Karpas-422 (cell line): ENCODE results near the gene MRFAP1L1. TPM values are rescaled to one million over a fixed set of nuclear protein-coding genes. Genes with fewer than 3 reads are reported as not detected.
"Not testable (repeated sequence)": the region's sequence is repeated elsewhere in the genome, so short reads cannot be mapped to it uniquely, and the experiment has no call there.

Experiments
- DNase-seq: peaks from one replicate; pipeline ENCODE4 v3.0.0-alpha.2; 2015
- H2AFZ ChIP-seq: fragments of 200-600 bp; sonication (generic); 2 replicates; pipeline ENCODE4 v1.6.1; 2014; ENCODE audit warnings: antibody characterized with exemption, low read length, mixed read lengths
- H3K27ac ChIP-seq: fragments of 200-600 bp; sonication (generic); 2 replicates; pipeline ENCODE4 v1.5.1; 2014; ENCODE audit warnings: mild to moderate bottlenecking, low read length, moderate library complexity
- H3K27me3 ChIP-seq: fragments of 200-600 bp; sonication (generic); 2 replicates; pipeline ENCODE4 v1.6.1; 2014; ENCODE audit warnings: low read length, mixed read lengths
- H3K36me3 ChIP-seq: fragments of 200-600 bp; sonication (generic); 2 replicates; pipeline ENCODE4 v1.6.1; 2014; ENCODE audit warnings: low read length, mixed read lengths; ENCODE audit not compliant: insufficient read depth
- H3K4me1 ChIP-seq: fragments of 200-600 bp; sonication (generic); 2 replicates; pipeline ENCODE4 v1.6.1; 2014; ENCODE audit warnings: mild to moderate bottlenecking, low read length, mixed read lengths
- H3K4me2 ChIP-seq: fragments of 200-600 bp; sonication (generic); 2 replicates; pipeline ENCODE4 v1.6.1; 2014; ENCODE audit warnings: low read length, low read depth, mild to moderate bottlenecking; ENCODE audit not compliant: poor library complexity, severe bottlenecking
- H3K4me3 ChIP-seq: fragments of 200-600 bp; sonication (generic); 2 replicates; pipeline ENCODE4 v1.5.1; 2014; ENCODE audit warnings: mild to moderate bottlenecking, antibody characterized with exemption, low read length, mixed read lengths
- H3K79me2 ChIP-seq: fragments of 200-600 bp; sonication (generic); 2 replicates; pipeline ENCODE4 v1.6.1; 2014; ENCODE audit warnings: mild to moderate bottlenecking, low read length, mixed read lengths
- H3K9ac ChIP-seq: fragments of 200-600 bp; sonication (generic); 2 replicates; pipeline ENCODE4 v1.6.0; 2014; ENCODE audit warnings: low read length
- H3K9me2 ChIP-seq: fragments of 200-600 bp; sonication (generic), shearing (Covaris generic); replicated peaks from 2 replicates; pipeline ENCODE4 v1.6.0; 2014; ENCODE audit warnings: mild to moderate bottlenecking, low read length, moderate library complexity; ENCODE audit not compliant: insufficient read depth
- H3K9me3 ChIP-seq: fragments of 300-700, 200-600 bp; sonication (generic); 2 replicates; pipeline ENCODE4 v1.6.1; 2014; ENCODE audit warnings: low read length, mixed read lengths
- H4K20me1 ChIP-seq: fragments of 200-600 bp; sonication (generic); 2 replicates; pipeline ENCODE4 v1.6.1; 2014; ENCODE audit warnings: mild to moderate bottlenecking, antibody characterized with exemption, low read length, low read depth; ENCODE audit not compliant: insufficient read depth
- total RNA-seq: library from RNA; depleted of rRNA; stranded (reverse); fragments of >200 nt; shearing (Covaris generic); gene quantifications from 2 replicates; pipeline ENCODE4 v1.2.3, GENCODE V29; 2014; ENCODE audit warnings: low replicate concordance; rRNA removed

Gene MRFAP1L1
- total RNA-seq, result 41.9 and 62.3 TPM in 2 replicates

DNA sequence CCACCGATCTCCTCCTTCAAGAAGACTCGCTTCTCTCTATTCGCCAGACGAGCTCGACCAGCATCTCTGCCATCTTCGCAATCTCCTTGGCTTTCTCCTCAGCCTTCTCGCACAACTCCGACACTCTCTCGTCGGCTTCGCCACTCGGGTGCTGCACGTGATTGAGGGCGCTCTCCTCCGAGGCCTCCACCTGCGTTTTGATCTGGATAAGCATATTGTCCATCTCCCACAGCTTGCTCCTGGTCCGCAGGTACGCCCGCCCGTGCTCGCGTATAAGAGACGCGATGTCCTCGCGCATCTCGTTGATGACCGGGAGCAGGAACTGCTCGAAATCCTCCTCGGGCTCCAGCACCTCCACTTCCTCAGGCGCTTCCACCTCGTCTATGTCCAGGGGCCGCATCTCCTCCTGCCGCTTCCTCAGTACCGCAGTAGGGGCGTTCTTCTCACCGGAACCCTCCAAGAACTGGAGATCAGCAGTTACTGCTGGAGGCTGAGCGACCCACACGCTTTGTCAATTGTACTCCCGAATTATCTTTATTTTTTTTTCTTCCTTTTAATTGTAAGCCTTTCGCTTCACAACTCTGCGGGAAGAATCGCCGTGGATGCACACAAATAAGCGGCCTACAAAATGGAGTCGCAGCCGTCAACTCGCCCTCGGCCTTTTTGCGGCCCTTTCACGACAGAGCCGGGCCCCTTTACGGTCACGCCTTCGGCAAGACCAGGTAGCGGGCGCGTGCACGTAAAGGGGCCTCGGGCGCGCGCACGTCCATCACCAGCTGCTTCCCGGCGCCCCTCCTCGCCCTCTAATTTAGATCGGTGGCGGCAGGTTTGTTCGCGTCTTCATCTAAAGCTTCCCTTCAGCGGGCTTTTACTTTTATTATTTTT, at the start of gene MRFAP1L1:
Gene MRFAP1L1 (minus strand): TSS at position 636 of the 885 bp plus-strand sequence. CDS start 236 bp downstream, at position 400.
- no peaks in the 10 kb centered on the region for H3K9me2 ChIP-seq
- peak; percentile 99 for DNase-seq
- H3K4me3 ChIP-seq, result peak within 1 kb of the TSS; percentile 82
- no peaks in the 10 kb centered on the region for H3K27me3 ChIP-seq
- H3K9ac ChIP-seq, result peak within 1 kb of the TSS; percentile 82
- peak within 1 kb of the TSS; percentile 21; the same call in 1 of the 2 replicates for H2AFZ ChIP-seq
- peaks cover 49% of the 10 kb centered on the region for H3K79me2 ChIP-seq
- peak within 1 kb of the TSS; percentile 86 for H3K4me2 ChIP-seq
- H3K27ac ChIP-seq, result peak within 1 kb of the TSS; percentile 66
- peaks cover 41% of the 10 kb centered on the region for H3K36me3 ChIP-seq
- H3K9me3 ChIP-seq, result no peaks in the 10 kb centered on the region
- H3K4me1 ChIP-seq, result peaks cover 36% of the 10 kb centered on the region
- no peaks in the 10 kb centered on the region for H4K20me1 ChIP-seq

- no peaks in the 10 kb centered on the region for H3K9me3 ChIP-seq
- no peaks in the 10 kb centered on the region for H4K20me1 ChIP-seq
- no peaks in the 10 kb centered on the region for H3K9me2 ChIP-seq
- no peak overlapping the region for H3K9ac ChIP-seq
- no peaks in the 10 kb centered on the region for H3K4me1 ChIP-seq
- no peaks in the 10 kb centered on the region for H3K79me2 ChIP-seq
- no peak overlapping the region for H3K4me3 ChIP-seq
- no peaks in the 10 kb centered on the region for H3K27me3 ChIP-seq
- no peak for DNase-seq
- H3K27ac ChIP-seq, result no peak overlapping the region
- no peak overlapping the region for H3K4me2 ChIP-seq
- no peak overlapping the region for H2AFZ ChIP-seq
- no peaks in the 10 kb centered on the region for H3K36me3 ChIP-seq
Observed at GRCh38 chr4:6758728-6759127, 49.1 kb upstream of the MRFAP1L1 start.

DNA sequence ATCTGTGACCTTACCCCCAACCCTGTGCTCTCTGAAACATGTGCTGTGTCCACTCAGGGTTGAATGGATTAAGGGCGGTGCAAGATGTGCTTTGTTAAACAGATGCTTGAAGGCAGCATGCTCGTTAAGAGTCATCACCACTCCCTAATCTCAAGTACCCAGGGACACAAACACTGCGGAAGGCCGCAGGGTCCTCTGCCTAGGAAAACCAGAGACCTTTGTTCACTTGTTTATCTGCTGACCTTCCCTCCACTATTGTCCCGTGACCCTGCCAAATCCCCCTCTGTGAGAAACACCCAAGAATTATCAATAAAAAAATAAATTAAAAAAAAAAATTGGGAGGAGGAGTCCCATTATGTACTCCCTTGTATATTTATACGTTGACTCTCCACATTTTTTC, 46.7 kb upstream of the MRFAP1L1 start:
- not testable (repeated sequence) for H3K9ac ChIP-seq, H3K4me2 ChIP-seq, H3K36me3 ChIP-seq, H3K4me1 ChIP-seq, H2AFZ ChIP-seq, H3K9me2 ChIP-seq, DNase-seq, H3K4me3 ChIP-seq, H3K9me3 ChIP-seq, H3K27ac ChIP-seq, H4K20me1 ChIP-seq, H3K79me2 ChIP-seq, H3K27me3 ChIP-seq

DNA sequence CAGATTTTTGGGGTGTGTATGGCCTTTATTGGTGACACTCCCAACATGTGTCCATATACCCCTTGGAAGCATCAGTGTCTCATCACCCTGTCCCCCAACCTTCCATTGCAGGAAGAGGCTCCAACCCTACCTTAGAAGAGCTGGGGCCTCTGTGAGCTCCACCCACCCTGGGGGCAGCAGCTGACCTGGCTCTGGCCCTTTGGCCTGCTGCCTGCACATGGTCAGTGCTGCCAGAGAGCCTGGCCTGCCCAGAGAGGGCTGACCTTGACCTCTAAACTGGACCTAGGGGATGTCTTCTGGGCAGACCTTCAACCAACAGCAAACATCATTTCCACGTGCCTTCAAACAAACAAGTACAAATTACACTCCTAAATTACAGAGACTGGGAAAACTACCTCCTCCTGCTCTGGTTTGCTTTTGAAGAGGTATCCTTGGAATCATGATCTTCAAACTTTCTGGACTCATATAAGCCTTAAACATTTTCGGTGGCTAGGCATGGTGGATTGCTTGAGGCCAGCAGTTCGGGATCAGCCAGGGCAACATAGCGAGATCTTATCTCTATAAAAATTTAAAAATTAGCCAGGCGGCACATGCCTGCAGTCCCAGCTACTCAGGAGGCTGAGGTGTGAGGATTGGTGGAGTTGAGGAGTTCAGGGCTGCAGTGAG, 45.6 kb upstream of the MRFAP1L1 start:
- Histone ChIP-seq H3K4me3 (no peak overlapping the region), H2AFZ (no peak overlapping the region), H3K79me2 (no peaks in the 10 kb centered on the region), H3K4me2 (no peak overlapping the region), H3K9me2 (no peaks in the 10 kb centered on the region), H3K9me3 (no peaks in the 10 kb centered on the region), H3K4me1 (no peaks in the 10 kb centered on the region), H3K9ac (no peak overlapping the region), H3K27me3 (no peaks in the 10 kb centered on the region), H3K27ac (no peak overlapping the region), H3K36me3 (no peaks in the 10 kb centered on the region), H4K20me1 (no peaks in the 10 kb centered on the region)
- no peak for DNase-seq

- Histone ChIP-seq H3K4me3 (no peak overlapping the region), H3K9me2 (no peaks in the 10 kb centered on the region), H2AFZ (no peak overlapping the region), H3K36me3 (no peaks in the 10 kb centered on the region), H3K79me2 (no peaks in the 10 kb centered on the region), H3K4me2 (no peak overlapping the region), H3K9ac (no peak overlapping the region), H3K27ac (no peak overlapping the region), H3K4me1 (no peaks in the 10 kb centered on the region), H3K27me3 (no peaks in the 10 kb centered on the region), H4K20me1 (no peaks in the 10 kb centered on the region), H3K9me3 (no peaks in the 10 kb centered on the region)
- no peak for DNase-seq
Observed at GRCh38 chr4:6754481-6755087, 44.9 kb upstream of the MRFAP1L1 start.

DNA sequence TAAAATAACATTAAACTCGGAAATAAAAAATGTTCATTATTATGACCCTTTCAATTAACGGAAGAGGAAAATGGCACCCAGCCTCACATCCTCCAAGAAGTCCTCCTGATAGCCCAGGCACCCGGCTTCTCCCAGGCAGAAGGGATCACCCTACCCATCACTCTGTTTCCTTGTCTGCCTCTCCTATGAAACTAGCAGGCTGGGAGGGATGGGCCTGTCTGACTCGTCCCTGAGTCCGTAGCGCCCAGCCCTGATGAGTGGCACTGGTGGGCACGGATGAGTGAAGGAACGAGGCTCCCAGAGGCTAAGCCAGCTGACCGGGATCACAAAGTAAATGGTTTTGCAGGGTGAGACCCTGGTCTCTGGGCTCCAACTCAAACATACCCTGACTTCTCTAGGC, 44.2 kb upstream of the MRFAP1L1 start:
- no peaks in the 10 kb centered on the region for H3K4me1 ChIP-seq
- no peaks in the 10 kb centered on the region for H3K36me3 ChIP-seq
- no peak overlapping the region for H2AFZ ChIP-seq
- no peak overlapping the region for H3K9ac ChIP-seq
- no peak for DNase-seq
- H3K9me2 ChIP-seq, result no peaks in the 10 kb centered on the region
- H4K20me1 ChIP-seq, result no peaks in the 10 kb centered on the region
- no peaks in the 10 kb centered on the region for H3K79me2 ChIP-seq
- no peak overlapping the region for H3K4me3 ChIP-seq
- no peak overlapping the region for H3K27ac ChIP-seq
- H3K4me2 ChIP-seq, result no peak overlapping the region
- H3K27me3 ChIP-seq, result no peaks in the 10 kb centered on the region
- no peaks in the 10 kb centered on the region for H3K9me3 ChIP-seq

DNA sequence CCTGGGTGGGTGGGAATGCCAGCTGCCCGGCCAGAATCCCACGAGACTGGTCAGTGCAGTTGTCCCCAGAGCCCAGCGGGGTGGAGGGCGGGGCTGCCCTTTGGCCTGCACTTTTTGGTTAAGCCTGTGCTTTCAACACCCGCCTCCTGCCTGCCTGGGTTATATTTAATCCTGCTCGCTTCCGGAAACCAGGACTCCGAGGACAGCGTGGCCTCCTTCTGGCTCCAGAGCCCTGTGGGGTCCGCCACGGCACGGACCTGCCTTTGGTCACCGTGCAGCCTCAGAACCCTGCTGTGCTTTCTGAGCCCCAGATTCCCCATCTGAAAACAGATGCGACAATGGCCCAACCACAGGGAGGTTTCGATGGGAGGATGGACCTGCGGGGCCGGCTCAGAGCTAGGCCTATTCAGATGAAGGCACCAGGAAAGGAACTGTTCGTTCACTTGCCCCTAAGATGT, 43.5 kb upstream of the MRFAP1L1 start:
- H3K9ac ChIP-seq, result no peak overlapping the region
- no peaks in the 10 kb centered on the region for H3K9me2 ChIP-seq

GRCh38 chr4:6752486-6752829, 42.8 kb upstream of the MRFAP1L1 start:
- Histone ChIP-seq H3K36me3 (no peaks in the 10 kb centered on the region), H3K4me2 (no peak overlapping the region), H3K4me3 (no peak overlapping the region), H3K27ac (no peak overlapping the region), H4K20me1 (no peaks in the 10 kb centered on the region), H3K79me2 (no peaks in the 10 kb centered on the region), H3K4me1 (no peaks in the 10 kb centered on the region), H3K27me3 (no peaks in the 10 kb centered on the region), H3K9me2 (no peaks in the 10 kb centered on the region), H3K9ac (no peak overlapping the region), H3K9me3 (no peaks in the 10 kb centered on the region), H2AFZ (no peak overlapping the region)
- no peak for DNase-seq

More for the DNA sequence above, 43.5 kb upstream of the MRFAP1L1 start:
- DNase-seq, result no peak
- Histone ChIP-seq H3K36me3 (no peaks in the 10 kb centered on the region), H3K27ac (no peak overlapping the region), H3K4me3 (no peak overlapping the region), H3K4me1 (no peaks in the 10 kb centered on the region), H2AFZ (no peak overlapping the region), H3K9me3 (no peaks in the 10 kb centered on the region), H3K27me3 (no peaks in the 10 kb centered on the region), H3K4me2 (no peak overlapping the region), H3K79me2 (no peaks in the 10 kb centered on the region), H4K20me1 (no peaks in the 10 kb centered on the region)
